Memory B cell (primary cell): ENCODE measurements around the gene RAB37.

Source experiments
- ATAC-seq: fragments of 150-1000 bp; cut with Tn5 transposase; 2 replicates; pipeline ENCODE4 v1.10.0; 2021; ENCODE audit warnings: low read depth, mild to moderate bottlenecking, moderate library complexity
- DNase-seq, 2 donors: peaks; one replicate each; pipeline ENCODE4 v3.0.0; 2022; ENCODE audit warnings: low spot score in 2 of 2
- H3K27ac Mint-ChIP-seq: one replicate; pipeline ENCODE4 v1.8.0; 2022; ENCODE audit warnings: mild to moderate bottlenecking, moderate library complexity, mixed read lengths
- H3K27me3 Mint-ChIP-seq: one replicate; pipeline ENCODE4 v1.8.0; 2022; ENCODE audit warnings: mixed read lengths
- H3K36me3 Mint-ChIP-seq: one replicate; pipeline ENCODE4 v1.8.0; 2022; ENCODE audit warnings: mild to moderate bottlenecking, mixed read lengths
- H3K4me1 Mint-ChIP-seq: one replicate; pipeline ENCODE4 v1.8.0; 2022; ENCODE audit warnings: mixed read lengths
- H3K4me3 Mint-ChIP-seq: one replicate; pipeline ENCODE4 v1.8.0; 2022; ENCODE audit warnings: mild to moderate bottlenecking, moderate library complexity, mixed read lengths
- H3K9me3 Mint-ChIP-seq: one replicate; pipeline ENCODE4 v1.8.0; 2022; ENCODE audit warnings: mixed read lengths

RAB37 gene, protein sequence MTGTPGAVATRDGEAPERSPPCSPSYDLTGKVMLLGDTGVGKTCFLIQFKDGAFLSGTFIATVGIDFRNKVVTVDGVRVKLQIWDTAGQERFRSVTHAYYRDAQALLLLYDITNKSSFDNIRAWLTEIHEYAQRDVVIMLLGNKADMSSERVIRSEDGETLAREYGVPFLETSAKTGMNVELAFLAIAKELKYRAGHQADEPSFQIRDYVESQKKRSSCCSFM

DNA sequence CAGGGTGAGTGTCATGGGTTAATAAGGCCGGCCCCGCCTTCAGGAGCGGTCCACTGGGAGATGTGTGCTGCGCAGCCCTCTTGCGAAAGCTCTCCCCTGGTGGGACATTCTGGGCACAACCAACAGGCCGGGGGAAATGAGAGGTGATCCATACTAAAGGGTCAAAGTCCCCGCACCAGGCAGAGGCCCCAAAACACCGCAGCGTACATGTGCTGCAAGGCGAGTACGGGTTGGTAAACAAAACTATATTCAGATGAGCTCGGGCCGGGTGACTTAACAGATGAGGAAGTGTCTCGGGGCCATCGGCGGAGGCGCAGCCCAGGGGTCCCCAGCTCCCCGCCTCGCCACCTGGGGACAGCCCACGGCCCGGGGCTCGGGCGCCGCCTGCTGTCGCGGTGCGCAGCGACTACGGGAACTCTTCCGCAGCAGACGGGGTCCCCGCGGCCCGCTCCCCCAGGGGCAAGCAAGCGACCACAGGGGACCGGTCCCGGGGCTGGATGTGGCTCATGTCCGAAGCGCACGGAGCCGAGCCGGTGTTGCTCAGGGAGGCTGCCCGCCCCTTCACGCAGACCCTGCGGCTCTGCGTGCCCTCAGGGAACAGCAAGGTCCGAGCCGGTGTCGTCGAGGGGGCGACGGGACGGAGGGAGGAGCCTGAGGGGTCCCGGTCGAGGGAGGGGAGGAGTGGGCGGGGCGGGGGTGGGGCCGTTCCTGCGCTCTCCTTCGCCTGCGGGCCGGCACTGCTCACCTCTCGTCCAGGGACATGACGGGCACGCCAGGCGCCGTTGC, at the start of gene RAB37:
Gene RAB37, plus strand, starts transcription at position 744 of the 786 bp plus-strand sequence. Its CDS starts 17 bp downstream, at position 761.
- DNase-seq (peak; percentile 74 to 80), ATAC-seq (peak; percentile 82)
- H3K4me1 Mint-ChIP-seq = peaks cover 40% of the 10 kb centered on the region
- H3K9me3 Mint-ChIP-seq = no peaks in the 10 kb centered on the region
- peak within 1 kb of the TSS; percentile 86 for H3K27ac Mint-ChIP-seq
- H3K27me3 Mint-ChIP-seq = no peaks in the 10 kb centered on the region
- H3K4me3 Mint-ChIP-seq = peak within 1 kb of the TSS; percentile 86
- peaks cover 2% of the 10 kb centered on the region for H3K36me3 Mint-ChIP-seq

DNA sequence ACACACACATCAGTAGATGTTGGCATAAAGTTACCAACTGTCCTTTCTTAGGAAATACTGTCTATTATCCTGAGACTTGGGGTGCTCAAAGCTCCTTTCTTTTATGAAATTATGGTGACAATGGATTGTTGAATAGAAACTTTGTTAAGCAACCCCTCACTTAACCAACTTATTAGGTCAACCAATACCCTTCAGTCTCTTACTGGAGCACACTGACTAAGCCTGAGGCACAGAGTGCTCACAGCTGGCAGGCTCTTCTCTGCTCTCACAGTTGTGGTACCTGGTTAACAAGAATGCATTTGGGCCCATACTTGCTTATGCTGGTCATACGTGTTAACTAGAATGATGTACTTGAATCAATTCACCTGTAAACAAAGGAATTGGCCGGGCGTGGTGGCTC, 49.2 kb upstream of the RAB37 start:
- no peak for ATAC-seq
- no peaks in the 10 kb centered on the region for H3K36me3 Mint-ChIP-seq
- no peak overlapping the region for H3K27ac Mint-ChIP-seq
- H3K4me3 Mint-ChIP-seq = no peak overlapping the region
- DNase-seq = no peak
- peaks cover 1% of the 10 kb centered on the region for H3K27me3 Mint-ChIP-seq
- peaks cover 5% of the 10 kb centered on the region for H3K4me1 Mint-ChIP-seq
- no peaks in the 10 kb centered on the region for H3K9me3 Mint-ChIP-seq

DNA sequence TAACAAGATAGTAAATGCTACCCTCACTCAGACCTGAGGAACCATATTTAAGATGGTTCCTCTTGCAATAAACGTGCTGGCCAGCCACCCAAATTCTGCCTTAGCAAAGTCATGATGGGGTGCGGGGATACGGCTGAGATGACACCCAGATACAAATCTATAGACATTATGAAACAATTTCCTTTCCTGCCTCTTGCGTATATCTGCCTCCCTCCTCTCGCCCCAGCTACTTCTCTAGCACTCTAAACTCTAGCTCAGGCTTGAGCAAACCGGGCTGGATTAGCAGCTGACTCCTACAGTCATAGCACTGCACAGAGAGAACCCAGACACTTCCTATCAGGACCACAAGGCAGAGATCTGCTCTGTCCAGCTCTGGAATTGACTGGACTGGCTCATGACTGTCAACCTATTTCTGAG, 46.6 kb upstream of the RAB37 start:
- ATAC-seq = no peak

DNA sequence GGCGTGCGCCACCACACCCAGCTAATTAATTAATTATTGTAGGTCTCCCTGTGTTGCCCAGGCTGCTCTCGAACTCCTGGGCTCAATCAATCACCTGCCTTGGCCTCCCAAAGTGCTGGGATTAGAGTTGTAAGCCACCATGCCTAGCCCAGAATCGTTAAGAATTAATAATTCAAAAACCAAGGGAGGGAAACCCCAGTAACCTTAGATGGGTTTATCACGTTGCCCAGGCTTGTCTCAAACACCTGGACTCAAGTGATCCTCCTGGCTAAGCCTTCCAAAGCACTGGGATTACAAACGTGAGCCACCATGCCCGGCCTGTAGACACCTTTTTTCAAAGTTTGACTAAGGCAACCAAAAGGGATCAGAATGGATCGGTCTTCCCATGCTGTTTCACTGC, 45.9 kb upstream of the RAB37 start:
- Mint-ChIP-seq H3K27ac (no peak overlapping the region), H3K27me3 (peaks cover 3% of the 10 kb centered on the region), H3K4me1 (peaks cover 5% of the 10 kb centered on the region), H3K4me3 (no peak overlapping the region), H3K36me3 (no peaks in the 10 kb centered on the region), H3K9me3 (no peaks in the 10 kb centered on the region)
- DNase-seq (no peak), ATAC-seq (no peak)

More for the DNA sequence above, 46.6 kb upstream of the RAB37 start:
- H3K4me1 Mint-ChIP-seq = peaks cover 5% of the 10 kb centered on the region
- no peak overlapping the region for H3K4me3 Mint-ChIP-seq
- peaks cover 2% of the 10 kb centered on the region for H3K27me3 Mint-ChIP-seq
- no peak for DNase-seq
- no peak overlapping the region for H3K27ac Mint-ChIP-seq
- H3K36me3 Mint-ChIP-seq = no peaks in the 10 kb centered on the region
- no peaks in the 10 kb centered on the region for H3K9me3 Mint-ChIP-seq

DNA sequence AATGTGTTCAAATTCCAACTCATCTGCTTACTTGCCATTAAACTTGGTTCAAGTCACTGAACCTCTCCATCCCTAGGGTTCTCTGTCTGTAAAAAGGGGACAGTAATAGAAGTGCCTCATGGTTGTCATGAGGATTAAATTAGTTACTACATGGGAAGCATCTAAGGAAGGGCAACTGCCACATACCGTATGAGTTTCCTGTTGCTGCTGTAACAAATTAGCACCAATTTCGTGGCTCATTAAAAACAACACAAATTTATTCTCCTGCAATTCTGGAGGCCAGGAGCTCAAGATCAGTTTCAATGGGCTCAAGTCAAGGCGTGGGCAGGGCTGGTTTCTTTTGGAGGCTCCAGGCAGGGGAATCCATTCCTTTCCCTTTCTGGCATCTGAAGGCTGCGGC, 43.0 kb upstream of the RAB37 start:
- DNase-seq (no peak), ATAC-seq (no peak)
- H3K27me3 Mint-ChIP-seq = peaks cover 8% of the 10 kb centered on the region
- H3K4me1 Mint-ChIP-seq = peaks cover 6% of the 10 kb centered on the region
- no peak overlapping the region for H3K4me3 Mint-ChIP-seq
- no peaks in the 10 kb centered on the region for H3K36me3 Mint-ChIP-seq
- H3K9me3 Mint-ChIP-seq = no peaks in the 10 kb centered on the region
- no peak overlapping the region for H3K27ac Mint-ChIP-seq

DNA sequence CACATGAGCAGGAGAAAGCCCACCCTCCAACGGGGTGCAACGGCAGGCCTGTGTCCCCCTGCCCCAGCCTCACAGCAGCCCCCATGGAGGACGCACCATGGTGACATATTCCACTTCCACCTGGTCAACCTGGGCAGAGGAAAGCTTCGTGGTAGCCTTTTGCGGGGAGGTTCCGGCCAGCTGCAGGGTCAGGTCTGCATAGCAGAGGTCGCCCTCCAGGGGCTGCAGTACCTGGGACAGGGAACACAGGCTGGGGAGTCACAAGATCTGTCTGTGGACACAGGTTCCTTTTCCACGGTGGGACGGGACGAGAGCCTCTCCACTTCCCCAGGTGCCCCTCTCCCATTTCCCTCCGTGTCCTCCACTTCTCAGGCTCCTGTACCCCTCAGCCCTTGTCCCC, 41.4 kb upstream of the RAB37 start:
- Mint-ChIP-seq H3K27ac (no peak overlapping the region), H3K27me3 (peaks cover 10% of the 10 kb centered on the region), H3K4me3 (no peak overlapping the region), H3K9me3 (no peaks in the 10 kb centered on the region), H3K36me3 (no peaks in the 10 kb centered on the region), H3K4me1 (peaks cover 6% of the 10 kb centered on the region)
- no peak for DNase-seq
- ATAC-seq = no peak

DNA sequence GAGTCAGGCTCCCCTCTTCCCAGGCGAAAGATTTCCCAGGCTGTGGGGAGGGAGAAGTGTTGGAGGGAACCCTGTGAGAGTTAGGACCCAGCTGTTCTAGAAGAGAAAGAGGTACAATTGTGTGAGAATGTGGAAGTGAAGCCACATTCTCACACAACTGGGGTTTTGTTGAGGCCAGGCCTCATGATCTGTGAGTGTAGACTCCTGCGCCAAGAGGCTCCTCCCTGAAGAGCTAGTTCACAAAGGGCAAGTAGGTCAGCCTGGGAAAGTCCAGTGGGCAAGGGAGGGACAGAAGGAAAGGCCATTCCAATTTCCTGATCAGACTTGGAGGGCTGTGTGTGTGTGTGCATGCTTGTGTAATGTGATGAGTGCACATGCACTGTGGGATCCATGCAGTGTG, 39.5 kb upstream of the RAB37 start:
- Mint-ChIP-seq H3K4me3 (no peak overlapping the region), H3K27me3 (peaks cover 10% of the 10 kb centered on the region), H3K36me3 (no peaks in the 10 kb centered on the region), H3K27ac (no peak overlapping the region), H3K4me1 (peaks cover 6% of the 10 kb centered on the region), H3K9me3 (no peaks in the 10 kb centered on the region)
- DNase-seq (no peak), ATAC-seq (no peak)

DNA sequence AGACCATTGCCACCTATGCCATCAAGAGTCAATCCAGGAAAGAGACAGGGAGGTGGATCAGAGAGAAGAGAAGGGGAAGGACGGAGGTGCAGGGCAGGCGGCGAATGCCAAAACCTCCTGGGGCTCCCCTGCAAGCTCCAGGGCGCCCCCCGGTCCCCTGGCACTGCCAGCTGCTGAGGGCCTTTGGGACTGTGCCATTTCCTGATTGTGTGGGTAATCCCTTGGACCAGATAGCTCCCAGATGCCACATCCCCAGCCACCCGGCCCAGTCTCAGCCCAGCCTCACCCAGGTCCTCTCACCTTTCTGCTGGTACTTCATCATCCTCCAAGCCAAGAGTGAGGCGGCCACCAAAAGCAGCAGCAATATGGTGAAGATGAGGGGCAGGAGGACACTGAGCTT, 39.0 kb upstream of the RAB37 start:
- Mint-ChIP-seq H3K4me1 (peaks cover 6% of the 10 kb centered on the region), H3K4me3 (no peak overlapping the region), H3K9me3 (no peaks in the 10 kb centered on the region), H3K27ac (no peak overlapping the region), H3K27me3 (peaks cover 10% of the 10 kb centered on the region), H3K36me3 (no peaks in the 10 kb centered on the region)
- ATAC-seq (no peak), DNase-seq (no peak)

DNA sequence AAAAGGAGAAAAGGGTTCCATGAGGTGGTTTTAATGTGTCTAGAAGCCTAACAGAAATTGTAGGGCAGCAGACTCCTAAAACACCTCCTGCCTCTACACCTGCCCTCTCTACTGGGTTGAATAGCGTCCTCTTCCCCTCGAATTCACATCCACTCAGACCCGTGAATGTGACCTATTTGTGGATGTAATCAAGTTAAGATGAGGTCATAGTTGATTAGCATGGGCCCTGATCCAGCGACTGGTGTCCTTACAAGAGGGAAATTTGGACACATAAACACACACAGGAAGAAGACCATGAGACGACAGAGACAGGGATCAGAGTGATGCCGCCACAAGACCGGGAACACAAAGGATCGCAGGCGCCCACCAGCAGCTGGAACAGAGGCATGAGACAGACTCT, 37.8 kb upstream of the RAB37 start:
- Mint-ChIP-seq H3K27me3 (peaks cover 10% of the 10 kb centered on the region), H3K9me3 (no peaks in the 10 kb centered on the region), H3K4me1 (peaks cover 6% of the 10 kb centered on the region), H3K36me3 (no peaks in the 10 kb centered on the region), H3K27ac (no peak overlapping the region), H3K4me3 (no peak overlapping the region)
- ATAC-seq = no peak
- DNase-seq = no peak

DNA sequence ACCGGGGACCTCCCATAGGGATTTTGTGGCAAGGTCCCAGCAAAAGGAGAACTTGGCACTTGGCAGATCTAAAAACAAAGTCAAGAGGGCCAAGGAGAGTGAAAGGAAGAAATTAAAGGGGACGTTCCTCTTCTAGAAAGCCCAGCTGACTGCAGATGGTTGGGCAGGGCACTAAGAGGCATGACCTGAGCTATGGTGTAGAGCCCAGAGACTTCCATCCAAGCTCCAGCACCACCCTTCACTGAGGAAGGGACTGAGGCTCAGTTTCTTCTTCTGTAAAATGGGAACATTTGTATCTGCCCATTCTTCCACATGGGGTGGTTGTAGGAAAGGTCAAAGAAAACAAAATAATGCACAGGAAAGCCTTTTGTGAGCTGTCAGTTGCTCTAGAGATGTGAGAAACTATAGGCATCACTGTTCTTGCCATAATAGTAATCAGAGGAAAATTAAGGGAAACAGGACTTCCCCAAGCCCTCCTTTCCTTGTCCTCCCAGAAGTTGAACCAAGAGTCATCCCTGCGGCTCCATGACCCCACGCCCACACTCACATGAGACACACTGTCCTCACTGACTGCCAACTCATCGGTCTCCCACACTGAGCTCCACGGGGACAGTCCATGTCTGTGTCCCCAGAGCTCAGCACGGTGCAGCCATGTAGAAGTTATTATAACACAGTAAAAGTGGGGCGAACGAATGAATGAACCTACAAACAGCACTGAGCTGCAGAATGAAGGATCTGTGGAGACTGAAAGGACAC, 34.8 kb upstream of the RAB37 start:
- Mint-ChIP-seq H3K4me3 (no peak overlapping the region), H3K36me3 (no peaks in the 10 kb centered on the region), H3K27ac (no peak overlapping the region), H3K4me1 (peaks cover 5% of the 10 kb centered on the region), H3K27me3 (peaks cover 7% of the 10 kb centered on the region), H3K9me3 (no peaks in the 10 kb centered on the region)
- no peak for ATAC-seq
- DNase-seq = no peak

DNA sequence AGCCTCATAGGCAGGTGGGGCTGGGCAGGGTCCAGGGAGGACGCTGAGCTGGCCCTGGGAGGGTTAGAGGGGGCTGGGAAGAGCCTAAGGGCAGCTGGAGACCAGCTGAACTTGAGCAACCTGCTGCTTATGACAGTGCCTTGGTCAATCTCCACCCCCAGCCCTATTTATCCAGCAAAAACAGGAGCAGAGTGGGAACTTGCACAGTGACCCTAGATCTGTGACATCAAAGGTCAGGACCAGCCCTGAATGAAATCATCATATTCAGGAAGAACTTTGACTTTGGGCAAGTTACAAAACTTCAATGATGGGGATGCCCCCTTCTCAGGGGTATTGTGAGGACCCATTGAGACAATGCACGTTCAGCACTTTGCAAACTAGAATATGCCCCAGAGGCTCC, 33.7 kb upstream of the RAB37 start:
- no peak for ATAC-seq
- no peak overlapping the region for H3K4me3 Mint-ChIP-seq
- H3K36me3 Mint-ChIP-seq = no peaks in the 10 kb centered on the region
- H3K9me3 Mint-ChIP-seq = no peaks in the 10 kb centered on the region
- no peak for DNase-seq
- H3K27ac Mint-ChIP-seq = no peak overlapping the region
- H3K4me1 Mint-ChIP-seq = no peaks in the 10 kb centered on the region
- peaks cover 4% of the 10 kb centered on the region for H3K27me3 Mint-ChIP-seq

DNA sequence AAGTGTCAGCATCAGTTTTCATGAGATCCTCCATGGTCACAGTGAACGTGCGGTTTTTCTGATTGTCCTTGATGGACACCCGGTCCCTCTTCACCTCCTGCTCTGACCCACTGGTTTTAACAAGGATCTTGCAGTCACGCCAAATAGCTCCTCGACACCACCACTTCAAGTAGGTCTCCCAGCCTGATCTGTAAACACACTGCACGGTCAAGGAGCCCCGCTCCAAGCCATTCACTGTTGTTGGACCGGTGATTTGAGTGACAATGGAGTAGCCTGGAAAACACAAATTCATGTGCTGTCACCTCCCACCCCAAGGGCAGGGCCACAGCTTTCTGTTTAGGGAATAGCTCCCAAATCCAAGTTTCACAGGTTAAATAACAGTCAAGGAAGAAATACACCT, 32.5 kb upstream of the RAB37 start:
- DNase-seq = no peak

DNA sequence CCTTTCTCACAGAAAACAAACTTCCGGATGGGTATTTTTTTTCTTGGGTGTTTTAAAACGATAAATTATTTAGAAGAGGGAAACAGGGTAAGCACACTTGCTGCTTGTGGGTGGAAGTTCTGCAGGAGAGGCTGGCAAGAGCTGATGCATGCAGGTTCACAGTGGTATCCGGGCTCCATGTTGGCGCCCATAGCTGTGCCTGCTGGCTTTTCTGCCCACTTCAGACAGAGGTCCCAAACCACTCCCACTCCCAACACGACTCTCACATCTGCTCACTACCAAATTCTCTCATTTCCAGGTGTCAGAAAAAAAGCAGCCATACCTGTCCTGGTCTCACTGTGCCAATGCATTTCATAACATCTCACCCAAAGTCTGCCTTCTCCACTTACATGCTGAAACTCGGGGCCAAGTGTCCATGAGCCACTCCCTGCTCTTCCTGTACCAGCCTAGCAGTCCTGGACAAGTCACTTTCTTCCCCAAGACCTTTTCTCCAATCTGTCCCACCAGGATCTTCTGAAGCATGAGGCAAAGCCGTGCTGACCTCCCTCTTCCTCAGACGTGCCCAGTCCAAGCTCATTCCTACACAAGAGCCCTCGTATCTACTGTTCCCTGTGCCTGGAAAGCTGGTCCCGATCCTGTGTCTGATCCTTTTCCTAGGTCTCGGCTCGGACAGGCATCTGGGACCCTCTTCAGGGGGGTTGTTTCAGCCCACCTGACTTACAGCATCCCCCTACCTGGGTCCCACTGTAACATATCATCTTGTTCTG, 25.8 kb upstream of the RAB37 start:
- no peaks in the 10 kb centered on the region for H3K9me3 Mint-ChIP-seq
- H3K36me3 Mint-ChIP-seq = no peaks in the 10 kb centered on the region
- ATAC-seq = no peak
- no peak for DNase-seq
- H3K4me3 Mint-ChIP-seq = no peak overlapping the region
- H3K27ac Mint-ChIP-seq = no peak overlapping the region
- no peaks in the 10 kb centered on the region for H3K27me3 Mint-ChIP-seq
- H3K4me1 Mint-ChIP-seq = peaks cover 23% of the 10 kb centered on the region

More for the DNA sequence above, 32.5 kb upstream of the RAB37 start:
- no peak overlapping the region for H3K4me3 Mint-ChIP-seq
- H3K9me3 Mint-ChIP-seq = no peaks in the 10 kb centered on the region
- no peak overlapping the region for H3K27ac Mint-ChIP-seq
- no peaks in the 10 kb centered on the region for H3K4me1 Mint-ChIP-seq
- H3K36me3 Mint-ChIP-seq = no peaks in the 10 kb centered on the region
- ATAC-seq = no peak
- H3K27me3 Mint-ChIP-seq = peaks cover 4% of the 10 kb centered on the region

DNA sequence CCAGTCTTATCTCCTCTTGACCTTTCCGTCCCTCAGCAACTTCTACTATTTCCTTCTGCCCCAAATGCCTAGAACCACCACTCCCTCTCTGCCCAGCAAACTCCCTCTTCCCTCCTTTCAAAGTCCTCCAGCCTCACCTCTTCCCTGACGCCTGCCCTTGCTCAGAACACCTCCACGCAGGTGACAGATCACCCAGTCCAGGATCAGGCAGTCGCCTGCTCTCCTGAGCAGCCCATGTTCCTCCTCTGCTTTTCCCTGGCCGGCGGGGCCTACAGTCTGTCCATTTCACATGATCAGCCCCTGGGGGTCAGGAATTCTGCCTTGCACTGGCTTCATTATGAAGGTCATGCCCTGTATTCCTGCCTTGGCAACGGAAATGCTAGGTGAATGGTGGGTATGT, 24.8 kb upstream of the RAB37 start:
- H3K9me3 Mint-ChIP-seq = no peaks in the 10 kb centered on the region
- ATAC-seq (no peak), DNase-seq (no peak)
- H3K27me3 Mint-ChIP-seq = peaks cover 2% of the 10 kb centered on the region
- peak overlapping the region; percentile 53 for H3K4me3 Mint-ChIP-seq
- peaks cover 23% of the 10 kb centered on the region for H3K4me1 Mint-ChIP-seq
- H3K27ac Mint-ChIP-seq = peak overlapping the region; percentile 36
- H3K36me3 Mint-ChIP-seq = no peaks in the 10 kb centered on the region
